Stimulated activated CD8-positive, alpha-beta memory T cell treated with anti-CD3 and anti-CD28 coated beads, Interleukin-15, amount 100 ng/mL, for 24 hours (primary cell): ENCODE results near the gene FST.
A peak's percentile ranks its signal among the peaks of the same experiment; 100 is the strongest.

Source experiments
- DNase-seq: peaks from one replicate; pipeline ENCODE4 v3.0.0-alpha.2; 2020; ENCODE audit warnings: low read depth

FST gene

DNA sequence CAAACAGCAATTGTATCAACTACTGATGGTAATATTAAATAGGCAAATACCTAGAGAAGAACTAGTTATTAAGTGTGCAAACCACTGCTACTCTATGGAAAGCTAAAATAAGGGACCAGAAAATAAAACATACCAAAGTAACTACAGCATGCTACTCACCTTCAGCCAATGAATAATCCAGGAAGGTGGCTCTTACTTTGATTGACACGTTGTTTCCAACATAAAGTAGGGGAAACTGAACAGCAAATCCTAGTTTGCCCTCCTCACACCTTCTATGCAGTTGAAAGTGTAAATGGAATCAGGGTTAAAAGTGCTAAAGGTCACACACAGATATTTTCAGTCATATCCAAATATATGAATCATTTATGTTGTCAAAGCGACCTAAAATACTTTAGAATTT lies 5.1 kb upstream of the FST start:
- no peak for DNase-seq

DNA sequence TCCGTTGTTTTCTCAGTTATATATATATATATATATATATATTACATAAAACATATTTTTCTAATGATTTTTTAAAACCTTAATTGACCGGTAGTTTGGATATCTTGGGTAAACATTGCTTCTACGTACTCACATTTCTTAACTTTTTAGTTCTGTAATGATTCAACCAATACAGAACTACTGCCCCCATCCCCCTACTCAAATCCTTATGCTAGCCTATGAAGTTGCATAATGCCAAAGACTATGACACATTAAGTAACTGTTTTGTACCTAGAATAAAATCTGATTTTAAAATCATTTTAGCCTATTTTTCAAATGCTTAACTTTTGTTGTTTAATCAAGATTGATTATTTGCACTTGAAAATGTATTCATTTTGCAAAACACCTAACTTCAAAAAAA lies 4.4 kb upstream of the FST start:
- no peak for DNase-seq

- DNase-seq = no peak
Observed at GRCh38 chr5:53476531-53477480, 3.6 kb upstream of the FST start.

DNA sequence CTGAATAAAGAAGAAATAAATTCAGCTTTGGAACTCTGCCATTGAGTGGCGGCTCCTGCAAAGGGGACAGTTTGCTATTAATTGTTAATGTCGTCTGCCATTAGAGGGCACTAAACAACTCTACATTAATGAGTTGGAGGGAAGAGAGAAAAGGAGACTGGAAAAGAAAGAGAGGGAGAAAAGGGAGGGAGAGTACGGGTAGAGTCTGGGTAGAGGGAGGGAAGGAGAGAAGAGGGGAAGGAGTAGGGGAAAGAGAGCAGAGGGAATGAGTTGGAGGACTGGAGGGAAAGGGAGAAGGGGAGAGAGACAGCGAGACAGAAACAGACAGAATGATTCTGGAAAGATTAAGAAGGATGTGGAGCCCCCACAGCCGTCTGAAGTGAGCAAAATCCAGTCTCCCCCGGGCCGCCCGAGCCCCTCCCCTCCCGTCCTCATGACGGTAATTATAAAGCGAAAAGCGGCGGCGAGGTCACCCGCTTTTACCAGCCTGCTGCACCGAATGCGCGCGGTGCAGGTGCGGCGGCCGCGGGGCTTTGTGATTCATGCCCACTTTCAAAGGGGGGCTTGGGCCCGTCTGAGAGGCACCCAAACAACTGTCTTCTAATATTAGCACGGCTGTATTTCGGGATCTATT lies 1.9 kb upstream of the FST start:
- DNase-seq = no peak

GRCh38 chr5:53479045-53479589 lies 1.3 kb upstream of the FST start:
- no peak for DNase-seq

DNA sequence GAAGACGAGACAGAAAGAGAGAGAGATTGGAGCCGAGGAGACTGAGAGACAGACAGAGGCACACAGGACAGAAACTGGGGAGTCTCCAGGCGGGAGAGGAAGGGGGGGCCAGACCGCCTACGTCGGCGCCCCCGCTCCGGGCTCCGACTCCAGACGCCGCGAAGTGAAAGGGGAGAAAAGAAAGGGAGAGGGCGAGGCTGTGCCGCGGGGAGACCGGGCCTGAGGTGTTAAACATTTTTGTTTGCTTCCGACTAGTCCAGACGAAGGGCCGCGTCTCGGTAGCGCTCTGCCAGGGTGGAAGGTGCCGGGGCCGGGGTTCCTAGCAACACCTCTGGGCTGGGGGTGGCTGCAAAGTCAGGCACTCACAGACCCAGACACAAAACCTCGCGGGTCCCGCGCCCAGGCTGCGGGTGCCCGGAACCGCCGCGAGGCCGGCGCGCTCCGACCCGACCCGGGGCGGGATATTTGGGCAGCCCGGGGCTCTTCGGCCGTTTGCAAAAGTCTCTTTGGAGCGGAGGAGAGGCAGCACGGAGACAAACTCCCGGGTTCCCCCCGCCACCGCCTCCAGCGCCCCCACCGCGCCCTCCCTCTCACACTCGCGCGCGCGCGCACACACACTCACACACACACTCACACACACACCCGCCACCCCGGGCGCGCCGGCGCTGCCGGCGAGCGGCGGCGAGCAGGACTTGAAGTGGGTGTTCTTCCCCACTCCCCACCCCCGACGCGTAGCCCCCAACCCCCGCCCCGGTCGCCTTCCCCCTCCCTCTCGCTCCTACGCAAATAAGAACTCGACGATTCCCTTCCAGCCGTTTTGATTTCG lies 626 bp upstream of the FST start:
- no peak for DNase-seq

GRCh38 chr5:53481159-53481886 lies 894 bp downstream of the FST start:
- DNase-seq = no peak

- peak; percentile 26 for DNase-seq
Observed at GRCh38 chr5:53481887-53482716, 1.7 kb downstream of the FST start.

- DNase-seq = no peak
Observed at GRCh38 chr5:53482717-53483638, 2.5 kb downstream of the FST start.

GRCh38 chr5:53487436-53487835 lies 7.0 kb downstream of the FST start:
- DNase-seq = no peak

- no peak for DNase-seq
Observed at GRCh38 chr5:53488195-53488722, 7.8 kb downstream of the FST start.

- DNase-seq = no peak
Observed at GRCh38 chr5:53490747-53491146, 10.3 kb downstream of the FST start.

DNA sequence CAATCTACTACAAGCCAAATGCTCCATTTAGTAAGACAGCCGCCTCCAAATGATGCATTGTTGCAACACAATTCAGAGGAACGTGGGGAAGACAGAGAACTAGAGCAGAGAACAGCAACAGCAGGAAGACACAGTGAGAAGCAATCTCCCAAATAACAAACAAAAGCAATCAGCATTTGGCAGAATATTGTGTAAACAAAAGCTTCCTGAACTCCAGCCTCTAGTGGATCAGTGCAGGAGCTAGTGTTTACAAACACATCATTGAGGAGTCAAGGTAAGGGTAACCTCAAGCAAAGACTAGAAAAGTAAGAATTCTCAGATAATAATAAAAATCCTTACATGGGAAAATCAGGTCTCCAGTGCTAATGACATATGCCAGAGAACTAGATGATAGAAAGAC lies 20.6 kb downstream of the FST start:
- DNase-seq = no peak

DNA sequence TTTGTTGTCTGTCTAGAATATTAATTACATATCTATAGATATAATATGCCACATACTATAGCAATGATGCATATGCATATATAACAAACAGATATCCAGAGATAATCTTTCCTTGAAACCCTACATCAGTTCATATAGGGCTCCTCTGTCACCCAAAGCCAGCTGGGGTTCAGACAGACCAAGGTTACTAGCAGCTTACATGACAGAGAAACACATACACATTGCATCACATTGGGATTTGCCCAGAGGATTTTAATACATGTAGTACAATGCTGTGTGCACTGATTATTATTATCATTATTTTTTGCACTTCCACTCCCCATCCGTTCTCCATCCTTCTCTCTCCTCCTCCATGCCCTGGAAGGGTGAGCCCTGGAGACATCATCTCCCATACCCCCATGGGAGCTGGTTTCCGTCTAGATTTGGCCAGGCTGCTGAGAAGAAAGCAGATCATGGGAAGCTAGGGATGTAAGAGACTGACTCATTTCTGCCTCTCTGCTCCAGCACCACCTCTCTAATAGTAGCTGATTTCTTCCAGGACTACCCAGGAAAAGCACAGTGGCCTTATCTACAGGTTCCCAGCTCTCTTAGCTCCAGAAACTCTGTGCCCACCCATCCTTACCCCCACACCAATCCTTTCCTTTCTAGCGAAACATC lies 23.3 kb downstream of the FST start:
- DNase-seq = no peak

- no peak for DNase-seq
Observed at GRCh38 chr5:53507013-53507412, 26.6 kb downstream of the FST start.

GRCh38 chr5:53508125-53508524 lies 27.7 kb downstream of the FST start:
- no peak for DNase-seq

- no peak for DNase-seq
Observed at GRCh38 chr5:53512539-53512938, 32.1 kb downstream of the FST start.

DNA sequence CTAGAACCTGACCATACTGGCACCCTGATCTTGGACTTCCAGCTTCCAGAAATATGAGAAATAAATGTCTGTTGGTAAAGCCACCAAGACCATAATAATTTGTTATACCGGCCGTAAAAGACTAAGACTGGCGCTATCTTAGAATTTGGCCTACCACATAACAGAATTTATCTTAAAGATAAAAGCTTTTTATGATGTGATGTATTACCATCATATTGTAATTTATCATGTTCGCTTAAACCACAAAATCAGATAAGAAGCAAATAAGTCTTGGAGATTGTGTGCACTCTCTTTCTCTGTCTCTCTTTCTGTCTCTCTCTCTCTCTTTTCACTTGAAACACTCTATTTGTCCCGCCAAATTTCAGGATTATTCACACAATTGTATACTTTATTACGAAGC lies 35.6 kb downstream of the FST start:
- DNase-seq = no peak

- no peak for DNase-seq
Observed at GRCh38 chr5:53520813-53521212, 40.4 kb downstream of the FST start.
